HepG2 (cell line): Measurements from ENCODE around the gene PDE2A. TPM values are rescaled to one million over a fixed set of nuclear protein-coding genes. Genes with fewer than 3 reads are reported as not detected.

Source experiments
- ATAC-seq: fragments of 200-7000 bp; cut with Tn5 transposase; 3 replicates; pipeline ENCODE4 v1.9.1; 2020; ENCODE audit warnings: mild to moderate bottlenecking, moderate library complexity
- BruUV-seq: library from RNA; stranded (reverse); fragments of 400-500 nt; replicated peaks from 2 replicates; lab custom pipeline; 2021; lab: Mats Ljungman, UMichigan
- CTCF ChIA-PET: fragments of 300-600 bp; formaldehyde crosslinking; extraction: SDS; loops from one replicate; lab custom pipeline; 2021; ENCODE audit warnings: low total read pairs, inconsistent platforms, low intra/inter-chr PET ratio; lab: Yijun Ruan, JAX
- POLR2A ChIA-PET: fragments of 350-600 bp; sonication (Branson Sonifier 250); formaldehyde crosslinking; loops from one replicate; lab custom pipeline; 2020; ENCODE audit warnings: antibody characterized with exemption, inconsistent platforms; lab: Yijun Ruan, JAX
- DNase-seq: peaks from one replicate; pipeline ENCODE4 v3.0.0-alpha.2; 2015; ENCODE audit warnings: low spot score
- FAIRE-seq: peaks from 3 replicates; lab custom pipeline; 2011; peaks lifted over from hg19 to GRCh38; lab: Jason Lieb, UNC
- H2AFZ ChIP-seq: one replicate; pipeline ENCODE4 v1.6.1; 2011; ENCODE audit warnings: low read length, inconsistent platforms
- H3K27ac ChIP-seq: fragments of 300-600 bp; 3 replicates; pipeline ENCODE4 v1.8.0; 2011; ENCODE audit warnings: mixed run types, mild to moderate bottlenecking, mixed read lengths, low read length, inconsistent platforms; ENCODE audit not compliant: insufficient read depth; ENCODE audit errors: extremely low read length
- H3K27me3 ChIP-seq, 2 experiments: fragments of 200-600 bp in 1 of 2; 2 replicates in 1 of 2; 3 replicates in 1 of 2; pipeline versions ENCODE4 v1.6.0 to v1.8.0; 2011; ENCODE audit warnings: low read length in 2 of 2, mild to moderate bottlenecking in 2 of 2, moderate library complexity in 2 of 2, inconsistent platforms in 1 of 2; ENCODE audit not compliant: insufficient read depth in 2 of 2, control insufficient read depth in 1 of 2
- H3K36me3 ChIP-seq, 2 experiments: fragments of 200-600 bp in 1 of 2; replicated peaks in 1 of 2; 2 replicates in 1 of 2; 3 replicates in 1 of 2; pipeline versions ENCODE4 v1.5.1 to v1.8.0; 2011; ENCODE audit warnings: low read length in 2 of 2, inconsistent platforms in 1 of 2; ENCODE audit not compliant: insufficient read depth in 2 of 2, control insufficient read depth in 1 of 2
- H3K4me1 ChIP-seq: 2 replicates; pipeline ENCODE4 v1.5.1; 2012; ENCODE audit warnings: low read length, inconsistent platforms; ENCODE audit not compliant: insufficient read depth
- H3K4me2 ChIP-seq: 2 replicates; pipeline ENCODE4 v1.6.0; 2011; ENCODE audit warnings: low read depth, low read length, inconsistent platforms
- H3K4me3 ChIP-seq, 3 experiments: fragments of 200-600 bp in 1 of 3; sonication (generic), shearing (Covaris generic) in 1 of 3; replicated peaks in 1 of 3; 2 replicates each; pipeline ENCODE4 v1.5.1; 2011 to 2016; ENCODE audit warnings: low read length in 3 of 3, inconsistent platforms in 2 of 3, low read depth in 2 of 3, mild to moderate bottlenecking in 2 of 3, control low read depth in 1 of 3, mixed read lengths in 1 of 3; ENCODE audit not compliant: insufficient read depth in 1 of 3
- H3K79me2 ChIP-seq: one replicate; pipeline ENCODE4 v1.6.1; 2011; ENCODE audit warnings: low read length, inconsistent platforms; ENCODE audit not compliant: insufficient read depth
- H3K9ac ChIP-seq: 2 replicates; pipeline ENCODE4 v1.6.0; 2011; ENCODE audit warnings: mild to moderate bottlenecking, low read depth, low read length, inconsistent platforms; ENCODE audit not compliant: insufficient read depth
- H3K9me3 ChIP-seq: 2 replicates; pipeline ENCODE4 v1.5.1; 2012; ENCODE audit warnings: mild to moderate bottlenecking, low read length
- H4K20me1 ChIP-seq: 2 replicates; pipeline ENCODE4 v1.6.0; 2011; ENCODE audit warnings: inconsistent platforms, mild to moderate bottlenecking, low read length, moderate library complexity; ENCODE audit not compliant: insufficient read depth
- ATF7-NPFF ChIP-seq: sonication (generic); formaldehyde crosslinking; IDR thresholded peaks from 2 replicates; pipeline ENCODE4 v1.8.1; 2023; ENCODE audit warnings: mild to moderate bottlenecking, low read depth, missing genetic modification reagents, moderate library complexity
- CENPT ChIP-seq: sonication (generic); formaldehyde crosslinking; IDR thresholded peaks from 2 replicates; pipeline ENCODE4 v1.8.0; 2022; ENCODE audit warnings: low read depth, mild to moderate bottlenecking, moderate library complexity, missing genetic modification reagents
- EED ChIP-seq: sonication (generic); formaldehyde crosslinking; IDR thresholded peaks from 2 replicates; pipeline ENCODE4 v1.5.0; 2020; ENCODE audit warnings: mild to moderate bottlenecking, missing genetic modification reagents
- GATA4 ChIP-seq: sonication (generic); IDR thresholded peaks from 2 replicates; pipeline ENCODE4 v1.6.1; 2016; ENCODE audit warnings: antibody characterized with exemption, low read depth, borderline replicate concordance
- MEIS1 ChIP-seq: sonication (generic); formaldehyde crosslinking; IDR thresholded peaks from 2 replicates; pipeline ENCODE4 v1.9.0; 2021; ENCODE audit warnings: mild to moderate bottlenecking, missing genetic modification reagents, moderate library complexity, borderline replicate concordance
- NAIF1 ChIP-seq: sonication (generic); formaldehyde crosslinking; IDR thresholded peaks from 2 replicates; pipeline ENCODE4 v1.5.0; 2020; ENCODE audit warnings: mild to moderate bottlenecking, missing genetic modification reagents, borderline replicate concordance
- ZNF121 ChIP-seq: sonication (generic); formaldehyde crosslinking; IDR thresholded peaks from 2 replicates; pipeline ENCODE4 v1.5.0; 2020; ENCODE audit warnings: mild to moderate bottlenecking, missing genetic modification reagents
- ZNF883 ChIP-seq: sonication (generic); formaldehyde crosslinking; IDR thresholded peaks from 2 replicates; pipeline ENCODE4 v1.5.1; 2020; ENCODE audit warnings: mild to moderate bottlenecking, missing genetic modification reagents; ENCODE audit errors: not compliant biosample characterization
- ZSCAN31 ChIP-seq: sonication (generic); formaldehyde crosslinking; IDR thresholded peaks from 2 replicates; pipeline ENCODE4 v1.5.0; 2020; ENCODE audit warnings: low read depth, mild to moderate bottlenecking, missing genetic modification reagents
- WGBS: methylation state at CpG from one replicate; pipeline ENCODE4 v1.1.6; 2017; ENCODE audit warnings: low lambda C conversion rate; 5-methylcytosine and 5-hydroxymethylcytosine counted together
- in situ Hi-C: cut with HindIII; loops from 2 replicates; pipeline ENCODE4 v1.10.0; 2017; ENCODE audit warnings: low pct_unique_long_range_greater_than_20kb; ENCODE audit not compliant: extremely low pct_ligation_motif_present
- intact Hi-C: fragments of 100-400 bp; cut with micrococcal nuclease; formaldehyde crosslinking; loops from one replicate; pipeline ENCODE4 v1.10.0; 2022; ENCODE audit not compliant: unreplicated experiment
- polyA plus RNA-seq, 8 experiments: library from polyadenylated mRNA; depleted of rRNA in 3 of 8; stranded (reverse) in 7 of 8; unstranded in 1 of 8; fragments of >200 nt; fragmentation: Illumina TruSeq in 4 of 8; extraction: Trizol in 4 of 8; gene quantifications; 2 replicates each; pipeline versions ENCODE4 v1.2.1 to v1.2.3, GENCODE V29; 2011 to 2016; ENCODE audit warnings: low read depth in 4 of 8, missing spikeins in 1 of 8, mixed read lengths in 1 of 8; ENCODE audit not compliant: insufficient read depth in 1 of 8
- total RNA-seq, 5 experiments: library from RNA; depleted of rRNA; stranded (reverse); fragments of >200 nt; fragmentation: Illumina TruSeq; extraction: Trizol; gene quantifications; 2 replicates each; pipeline ENCODE4 v1.2.3, GENCODE V29; 2016; ENCODE audit warnings: low read depth in 1 of 5
- TF ChIP-seq, protein P1 (sequence below): sonication (generic); formaldehyde crosslinking; IDR thresholded peaks from 2 replicates; pipeline ENCODE4 v1.5.0; 2020; ENCODE audit warnings: missing genetic modification reagents, mild to moderate bottlenecking, borderline replicate concordance
- TF ChIP-seq, protein P2 (sequence below): sonication (generic); formaldehyde crosslinking; IDR thresholded peaks from 2 replicates; pipeline ENCODE4 v1.5.0; 2020; ENCODE audit warnings: mild to moderate bottlenecking, missing genetic modification reagents, borderline replicate concordance

The PDE2A gene
- total and polyA plus RNA-seq, 2 of the 13 experiments (the other 11 are each of a cell fraction or from before 2014, with no cell fraction given), result 3.1 TPM; not detected in 1

DNA sequence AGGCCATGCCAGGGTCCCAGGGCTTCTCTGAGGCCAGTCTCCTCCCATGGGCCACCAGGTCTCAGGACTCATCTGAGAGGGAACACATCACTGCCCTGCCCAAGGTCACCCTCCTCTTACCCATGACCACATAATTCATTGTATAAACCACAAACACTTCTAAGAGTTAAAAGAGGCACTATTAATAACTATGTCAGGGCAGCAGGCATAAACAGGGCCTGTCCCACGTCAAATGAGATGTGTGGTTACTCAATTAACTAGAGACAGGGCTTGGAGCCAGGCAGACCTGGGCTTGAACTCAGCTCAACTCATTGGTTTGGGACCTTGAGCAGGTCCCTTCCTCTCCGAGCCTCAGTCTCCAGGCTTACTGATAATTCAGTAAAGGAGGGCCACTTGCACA, 44.9 kb upstream of the PDE2A start:
- H3K79me2 ChIP-seq, result peaks cover 37% of the 10 kb centered on the region

More for the DNA sequence above, 44.9 kb upstream of the PDE2A start:
- ChIA-PET POLR2A (no interaction called here), CTCF (no interaction called here)
- H3K9me3 ChIP-seq, result no peaks in the 10 kb centered on the region
- 100% methylated on average over 2 of the region's 2 CpGs for WGBS
- intact Hi-C loops (no loop called here), in situ Hi-C loops (no loop called here)
- peaks cover 48 to 89% of the 10 kb centered on the region in 2 experiments; a peak in 4 of 5 replicates for H3K36me3 ChIP-seq
- FAIRE-seq (no peak), ATAC-seq (no peak)
- peaks cover 8% of the 10 kb centered on the region; the same call in 1 of the 2 replicates for H4K20me1 ChIP-seq
- H3K27me3 ChIP-seq, result no peaks in the 10 kb centered on the region
- H3K9ac ChIP-seq, result no peak overlapping the region
- BruUV-seq, result no TSS peak
- H2AFZ ChIP-seq, result no peak overlapping the region
- H3K4me3 ChIP-seq, result no peak overlapping the region
- H3K4me1 ChIP-seq, result no peaks in the 10 kb centered on the region
- H3K27ac ChIP-seq, result no peak overlapping the region
- TF ChIP-seq EED (no peak), ZSCAN31 (CRISPR knock-in tag) (no peak), ZNF121 (CRISPR knock-in tag) (no peak), GATA4 (no peak), NAIF1 (CRISPR knock-in tag) (no peak), ZNF883 (no peak), CENPT (CRISPR knock-in tag) (no peak), ATF7-NPFF (CRISPR knock-in tag) (no peak), MEIS1 (CRISPR knock-in tag) (no peak)
- TF ChIP-seq, protein P1, sequence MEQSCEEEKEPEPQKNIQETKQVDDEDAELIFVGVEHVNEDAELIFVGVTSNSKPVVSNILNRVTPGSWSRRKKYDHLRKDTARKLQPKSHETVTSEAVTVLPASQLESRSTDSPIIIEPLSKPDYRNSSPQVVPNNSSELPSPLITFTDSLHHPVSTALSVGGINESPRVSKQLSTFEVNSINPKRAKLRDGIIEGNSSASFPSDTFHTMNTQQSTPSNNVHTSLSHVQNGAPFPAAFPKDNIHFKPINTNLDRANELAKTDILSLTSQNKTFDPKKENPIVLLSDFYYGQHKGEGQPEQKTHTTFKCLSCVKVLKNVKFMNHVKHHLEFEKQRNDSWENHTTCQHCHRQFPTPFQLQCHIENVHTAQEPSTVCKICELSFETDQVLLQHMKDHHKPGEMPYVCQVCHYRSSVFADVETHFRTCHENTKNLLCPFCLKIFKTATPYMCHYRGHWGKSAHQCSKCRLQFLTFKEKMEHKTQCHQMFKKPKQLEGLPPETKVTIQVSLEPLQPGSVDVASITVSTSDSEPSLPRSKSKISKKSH (CRISPR knock-in tag), result no peak
- TF ChIP-seq, protein P2, sequence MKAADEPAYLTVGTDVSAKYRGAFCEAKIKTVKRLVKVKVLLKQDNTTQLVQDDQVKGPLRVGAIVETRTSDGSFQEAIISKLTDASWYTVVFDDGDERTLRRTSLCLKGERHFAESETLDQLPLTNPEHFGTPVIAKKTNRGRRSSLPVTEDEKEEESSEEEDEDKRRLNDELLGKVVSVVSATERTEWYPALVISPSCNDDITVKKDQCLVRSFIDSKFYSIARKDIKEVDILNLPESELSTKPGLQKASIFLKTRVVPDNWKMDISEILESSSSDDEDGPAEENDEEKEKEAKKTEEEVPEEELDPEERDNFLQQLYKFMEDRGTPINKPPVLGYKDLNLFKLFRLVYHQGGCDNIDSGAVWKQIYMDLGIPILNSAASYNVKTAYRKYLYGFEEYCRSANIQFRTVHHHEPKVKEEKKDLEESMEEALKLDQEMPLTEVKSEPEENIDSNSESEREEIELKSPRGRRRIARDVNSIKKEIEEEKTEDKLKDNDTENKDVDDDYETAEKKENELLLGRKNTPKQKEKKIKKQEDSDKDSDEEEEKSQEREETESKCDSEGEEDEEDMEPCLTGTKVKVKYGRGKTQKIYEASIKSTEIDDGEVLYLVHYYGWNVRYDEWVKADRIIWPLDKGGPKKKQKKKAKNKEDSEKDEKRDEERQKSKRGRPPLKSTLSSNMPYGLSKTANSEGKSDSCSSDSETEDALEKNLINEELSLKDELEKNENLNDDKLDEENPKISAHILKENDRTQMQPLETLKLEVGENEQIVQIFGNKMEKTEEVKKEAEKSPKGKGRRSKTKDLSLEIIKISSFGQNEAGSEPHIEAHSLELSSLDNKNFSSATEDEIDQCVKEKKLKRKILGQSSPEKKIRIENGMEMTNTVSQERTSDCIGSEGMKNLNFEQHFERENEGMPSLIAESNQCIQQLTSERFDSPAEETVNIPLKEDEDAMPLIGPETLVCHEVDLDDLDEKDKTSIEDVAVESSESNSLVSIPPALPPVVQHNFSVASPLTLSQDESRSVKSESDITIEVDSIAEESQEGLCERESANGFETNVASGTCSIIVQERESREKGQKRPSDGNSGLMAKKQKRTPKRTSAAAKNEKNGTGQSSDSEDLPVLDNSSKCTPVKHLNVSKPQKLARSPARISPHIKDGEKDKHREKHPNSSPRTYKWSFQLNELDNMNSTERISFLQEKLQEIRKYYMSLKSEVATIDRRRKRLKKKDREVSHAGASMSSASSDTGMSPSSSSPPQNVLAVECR (CRISPR knock-in tag), result no peak
- TF ChIP-seq, all 625 proteins: peak for 0
- H3K4me2 ChIP-seq, result no peak overlapping the region
- no peak for DNase-seq
